Activated CD4-positive, alpha-beta memory T cell treated with anti-CD3 and anti-CD28 coated beads for 36 hours (primary cell): Measurements from ENCODE around the gene CUL4B. TPM values are rescaled to one million over a fixed set of nuclear protein-coding genes. Genes with fewer than 3 reads are reported as not detected.
"Not testable (repeated sequence)": the region's sequence is repeated elsewhere in the genome, so short reads cannot be mapped to it uniquely, and the experiment has no call there.

ENCODE experiments used
- CTCF ChIA-PET: fragments of 350-600 bp; sonication (Branson Sonifier 250); formaldehyde crosslinking; loops from one replicate; lab custom pipeline; 2021; ENCODE audit warnings: antibody characterized with exemption, inconsistent platforms; lab: Charles Lee
- POLR2A ChIA-PET: fragments of 350-600 bp; sonication (Branson Sonifier 250); formaldehyde crosslinking; loops from one replicate; lab custom pipeline; 2021; ENCODE audit warnings: antibody characterized with exemption; lab: Charles Lee
- DNase-seq: peaks from one replicate; pipeline ENCODE4 v3.0.0-alpha.2; 2020
- H3K27ac Mint-ChIP-seq: one replicate; pipeline ENCODE4 v1.8.0; 2021; ENCODE audit warnings: mixed read lengths
- H3K27me3 Mint-ChIP-seq: one replicate; pipeline ENCODE4 v1.8.0; 2021; ENCODE audit warnings: mixed read lengths
- H3K36me3 Mint-ChIP-seq: one replicate; pipeline ENCODE4 v1.8.0; 2021; ENCODE audit warnings: mixed read lengths
- H3K4me1 Mint-ChIP-seq: one replicate; pipeline ENCODE4 v1.8.0; 2021; ENCODE audit warnings: low read depth, mixed read lengths
- H3K4me3 Mint-ChIP-seq: one replicate; pipeline ENCODE4 v1.8.0; 2021; ENCODE audit warnings: mild to moderate bottlenecking, mixed read lengths
- H3K9me3 Mint-ChIP-seq: one replicate; pipeline ENCODE4 v1.8.0; 2021; ENCODE audit warnings: mixed read lengths
- intact Hi-C: fragments of 100-400 bp; cut with micrococcal nuclease; formaldehyde crosslinking; loops from one replicate; pipeline ENCODE4 v1.15.1; 2023
- total RNA-seq, 2 experiments: library from RNA; stranded (reverse); gene quantifications; one replicate each; pipeline ENCODE4 v1.2.3, GENCODE V29; 2021

Gene CUL4B
- total RNA-seq, result 10 to 100 TPM; 39.4 to 40.2 TPM

DNA sequence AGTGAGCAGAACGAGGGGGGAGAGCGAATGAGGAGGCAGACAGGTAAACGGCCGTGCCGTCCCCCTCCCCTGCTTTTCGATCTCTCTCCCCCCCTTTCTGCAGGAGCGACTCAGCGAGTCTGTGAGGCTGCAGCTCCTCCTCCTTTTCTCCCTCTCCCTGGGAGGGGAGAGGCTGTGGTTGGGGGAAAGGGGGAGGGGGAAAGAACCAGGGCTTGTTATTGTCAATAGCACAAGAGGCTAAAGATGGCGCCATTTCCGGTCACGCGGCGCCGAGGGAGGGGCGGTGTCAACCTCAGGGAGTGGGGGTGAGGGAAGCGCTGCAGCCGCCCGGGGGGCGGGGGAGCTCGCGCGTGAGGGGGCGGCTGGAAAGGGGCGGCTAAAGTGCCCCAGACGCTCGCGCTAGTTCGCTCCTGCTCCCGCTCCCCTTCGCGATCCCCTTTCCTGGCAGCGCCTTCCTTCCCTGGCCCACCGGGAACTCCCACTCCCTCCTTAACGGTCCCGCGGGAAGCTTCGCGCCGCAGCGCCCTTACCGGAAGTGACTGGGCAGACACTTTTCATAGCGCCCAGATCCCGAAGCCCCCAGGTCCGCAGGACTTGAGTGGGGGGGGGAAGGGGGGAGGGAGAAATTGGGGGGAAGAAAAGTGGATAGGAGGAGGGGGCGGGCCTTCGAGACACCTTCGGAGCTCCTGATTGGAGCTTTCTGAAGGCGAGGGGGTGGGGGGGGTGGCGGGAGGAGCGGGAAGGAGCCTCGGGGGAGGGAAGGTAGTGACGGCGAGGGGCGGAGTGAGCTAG, at the start of gene CUL4B:
TSS of gene CUL4B (minus strand) at position 121 of the 792 bp plus-strand sequence. CDS start 324 bp downstream, outside the sequence.
- Mint-ChIP-seq H3K4me1 (peaks cover 24% of the 10 kb centered on the region), H3K4me3 (peak within 1 kb of the TSS; percentile 95), H3K36me3 (peaks cover 5% of the 10 kb centered on the region), H3K9me3 (no peaks in the 10 kb centered on the region), H3K27ac (peak within 1 kb of the TSS; percentile 95), H3K27me3 (no peaks in the 10 kb centered on the region)
- ChIA-PET CTCF (interaction anchor here (1.2 to 2.2 kb wide), 3 partner anchors 21 to 75 kb away, joined by 3 to 8 read pairs (median 4); no protein-coding TSS in a partner anchor), POLR2A (interaction anchor here (2.0 to 3.0 kb wide), 2 partner anchors 11 to 43 kb away, joined by 7 to 25 read pairs; partner anchors contain the start of gene MCTS1)
- intact Hi-C loops, result loop anchor here (1.0 to 5.0 kb wide), 5 partner anchors 11 to 310 kb away; partner anchors contain the start of genes C1GALT1C1, MCTS1 and ZBTB33
- peak; percentile 95 for DNase-seq

DNA sequence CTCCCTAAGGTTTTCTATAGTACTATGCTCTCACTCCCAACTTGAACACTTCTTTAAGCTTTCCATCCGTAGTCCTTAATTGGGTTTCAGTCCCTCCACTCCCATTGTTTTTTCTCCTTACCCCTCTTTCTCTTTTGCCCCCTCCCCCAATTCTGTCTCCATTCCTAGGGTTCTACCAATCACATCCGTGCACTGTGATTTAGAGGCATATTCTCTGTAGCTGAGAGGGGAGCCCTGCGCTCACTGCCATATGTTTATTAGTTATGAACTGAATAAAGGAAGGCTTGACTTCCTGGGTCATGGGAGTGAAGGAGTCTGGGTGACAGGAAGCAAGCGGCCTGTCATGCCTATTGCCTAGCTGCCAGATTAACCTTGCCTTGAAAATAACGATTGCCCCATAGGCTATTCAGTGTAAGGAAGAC, 43.6 kb upstream of the CUL4B start:
- H3K4me3 Mint-ChIP-seq, result peak overlapping the region; percentile 95
- H3K4me1 Mint-ChIP-seq, result peaks cover 8% of the 10 kb centered on the region
- peaks cover 3% of the 10 kb centered on the region for H3K36me3 Mint-ChIP-seq
- no peaks in the 10 kb centered on the region for H3K9me3 Mint-ChIP-seq
- DNase-seq, result peak; percentile 46
- POLR2A ChIA-PET, result interaction anchor here (1.0 to 3.4 kb wide), 6 partner anchors 14 to 55 kb away, joined by 3 to 25 read pairs (median 6); partner anchors contain the start of genes C1GALT1C1 and CUL4B
- H3K27me3 Mint-ChIP-seq, result no peaks in the 10 kb centered on the region
- intact Hi-C loops, result loop anchor here (1.0 to 5.0 kb wide), 3 partner anchors 26 to 107 kb away; partner anchors contain the start of gene C1GALT1C1
- peak overlapping the region; percentile 97 for H3K27ac Mint-ChIP-seq
- CTCF ChIA-PET, result no interaction called here

DNA sequence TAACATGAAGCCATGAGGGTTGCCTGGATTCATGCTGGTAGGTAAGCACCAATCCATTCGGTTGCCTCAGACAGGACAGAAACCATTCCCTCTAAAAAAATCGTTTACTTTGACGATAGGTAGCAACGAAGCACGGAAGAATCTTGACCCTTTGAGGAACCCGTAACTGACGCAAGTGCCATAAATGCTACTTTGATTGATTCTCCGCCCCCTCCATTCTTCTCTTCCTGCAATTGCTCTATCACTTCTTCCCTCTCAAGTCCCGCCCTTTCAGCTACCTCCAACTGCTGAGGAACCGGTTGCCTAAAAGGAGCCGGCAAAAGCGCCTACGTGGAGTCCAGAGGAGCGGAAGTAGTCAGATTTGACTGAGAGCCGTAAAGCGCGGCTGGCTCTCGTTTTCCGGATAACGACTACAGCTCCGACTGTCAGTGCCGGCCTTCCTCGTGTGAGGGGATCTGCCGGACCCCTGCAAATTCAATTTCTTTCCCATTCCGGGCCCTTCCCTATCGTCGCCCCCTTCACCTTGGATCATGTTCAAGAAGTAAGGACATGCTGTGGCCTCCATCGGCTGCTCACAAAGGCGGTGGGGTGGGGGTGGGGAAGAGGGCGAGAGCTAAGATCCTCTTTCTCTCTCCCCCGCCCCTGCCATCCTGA, 43.1 kb upstream of the CUL4B start, which contains the start of gene MCTS1:
TSS of gene MCTS1 (plus strand) at position 395 of the 654 bp plus-strand sequence. CDS start at position 531, 136 bp downstream.
- Mint-ChIP-seq H3K27me3 (no peaks in the 10 kb centered on the region), H3K9me3 (no peaks in the 10 kb centered on the region), H3K27ac (peak within 1 kb of the TSS; percentile 97), H3K36me3 (peaks cover 3% of the 10 kb centered on the region), H3K4me3 (peak within 1 kb of the TSS; percentile 95), H3K4me1 (peaks cover 8% of the 10 kb centered on the region)
- peak; percentile 87 for DNase-seq
- CTCF ChIA-PET, result interaction anchor here (0.6 kb wide), 1 partner anchor 118 kb away, joined by 3 read pairs; no protein-coding TSS in a partner anchor
- POLR2A ChIA-PET, result interaction anchor here (1.0 to 3.4 kb wide), 6 partner anchors 15 to 54 kb away, joined by 3 to 25 read pairs (median 6); partner anchors contain the start of genes C1GALT1C1 and CUL4B
- intact Hi-C loops, result loop anchor here (1.0 to 5.0 kb wide), 3 partner anchors 26 to 107 kb away; partner anchors contain the start of gene C1GALT1C1

DNA sequence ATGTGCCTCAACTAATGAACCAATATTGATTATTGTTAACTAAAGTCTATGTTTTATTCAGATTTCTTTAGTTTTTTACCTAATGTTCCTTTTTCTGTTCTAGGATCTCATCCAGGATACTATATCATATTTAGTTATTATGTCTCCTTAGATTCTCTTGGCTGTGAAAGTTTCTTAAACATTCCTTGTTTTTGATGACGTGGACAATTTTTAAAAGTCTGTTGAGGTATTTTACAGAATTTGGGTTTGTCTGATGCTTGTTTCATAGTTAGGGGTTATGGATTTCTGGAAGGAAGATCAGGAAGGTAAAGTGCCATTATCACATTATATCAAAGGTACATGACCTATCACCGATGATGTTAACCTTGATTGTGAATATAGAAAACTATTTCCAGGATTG, 24.9 kb upstream of the CUL4B start:
- no peaks in the 10 kb centered on the region for H3K27me3 Mint-ChIP-seq
- DNase-seq, result no peak
- POLR2A ChIA-PET, result no interaction called here
- CTCF ChIA-PET, result no interaction called here
- intact Hi-C loops, result no loop called here
- H3K36me3 Mint-ChIP-seq, result no peaks in the 10 kb centered on the region
- no peaks in the 10 kb centered on the region for H3K9me3 Mint-ChIP-seq
- no peak overlapping the region for H3K4me3 Mint-ChIP-seq
- no peaks in the 10 kb centered on the region for H3K4me1 Mint-ChIP-seq
- H3K27ac Mint-ChIP-seq, result no peak overlapping the region

DNA sequence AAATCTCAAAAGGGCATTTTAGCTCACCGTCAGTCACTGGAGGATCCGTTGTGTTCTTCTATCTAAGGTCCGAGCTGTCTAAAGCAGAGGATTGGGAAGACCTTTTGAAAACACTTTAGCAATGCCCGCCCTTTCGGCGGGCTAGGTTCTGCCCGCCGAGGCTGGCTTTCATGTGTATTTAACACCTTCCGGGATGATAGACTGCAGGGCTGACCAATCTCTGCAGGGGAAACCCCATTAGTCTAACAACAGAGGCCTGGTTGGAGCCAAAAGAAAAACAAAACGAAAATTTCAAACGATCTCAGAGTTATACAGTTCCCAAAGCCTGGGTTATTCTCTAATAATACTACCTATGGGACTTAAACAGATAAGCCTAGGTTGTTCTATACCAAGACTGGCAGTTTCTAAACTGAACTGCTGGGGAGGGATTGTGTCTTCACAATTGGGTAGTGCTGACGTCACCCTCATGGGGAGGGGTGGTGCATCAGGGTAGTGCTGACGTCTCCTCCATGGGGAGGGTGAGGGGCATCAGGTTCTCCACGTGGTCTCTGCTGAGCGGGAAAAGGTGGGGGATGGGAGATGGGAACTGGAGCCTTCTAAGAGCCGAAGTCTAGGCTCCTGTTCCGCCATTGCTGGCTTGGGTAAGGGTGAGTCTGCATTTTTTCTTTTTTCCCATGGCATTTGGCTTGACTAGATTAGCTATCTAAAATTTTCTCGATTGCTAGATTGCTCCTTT, 14.8 kb upstream of the CUL4B start:
- no peak overlapping the region for H3K27ac Mint-ChIP-seq
- no peaks in the 10 kb centered on the region for H3K9me3 Mint-ChIP-seq
- intact Hi-C loops, result no loop called here
- H3K27me3 Mint-ChIP-seq, result peaks cover 2% of the 10 kb centered on the region
- no peak for DNase-seq
- no peaks in the 10 kb centered on the region for H3K36me3 Mint-ChIP-seq
- POLR2A ChIA-PET, result no interaction called here
- CTCF ChIA-PET, result no interaction called here
- H3K4me1 Mint-ChIP-seq, result peaks cover 2% of the 10 kb centered on the region
- no peak overlapping the region for H3K4me3 Mint-ChIP-seq

DNA sequence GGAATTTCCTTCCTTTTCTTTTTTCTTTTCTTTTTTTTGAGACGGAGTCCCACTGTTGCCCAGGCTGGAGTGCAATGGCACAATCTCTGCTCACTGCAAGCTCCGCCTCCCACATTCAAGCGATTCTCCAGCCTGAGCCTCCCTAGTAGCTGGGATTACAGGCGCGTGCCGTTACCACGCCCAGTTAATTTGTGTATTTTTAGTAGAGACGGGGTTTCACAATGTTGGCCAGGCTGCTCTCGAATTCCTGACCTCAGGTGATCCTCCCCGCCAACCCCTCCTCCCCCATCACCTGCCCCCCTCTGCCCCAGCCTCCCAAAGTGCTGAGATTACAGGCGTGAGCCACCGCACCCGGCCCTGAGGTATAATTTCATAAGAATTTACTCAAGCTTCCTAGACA, 13.0 kb upstream of the CUL4B start:
- H3K36me3 Mint-ChIP-seq, POLR2A ChIA-PET, DNase-seq, H3K27me3 Mint-ChIP-seq, H3K27ac Mint-ChIP-seq, H3K4me1 Mint-ChIP-seq, H3K4me3 Mint-ChIP-seq, H3K9me3 Mint-ChIP-seq, intact Hi-C loops: not testable (repeated sequence)
- CTCF ChIA-PET, result interaction anchor here (0.6 kb wide), 1 partner anchor 99 kb away, joined by 3 read pairs; no protein-coding TSS in a partner anchor

DNA sequence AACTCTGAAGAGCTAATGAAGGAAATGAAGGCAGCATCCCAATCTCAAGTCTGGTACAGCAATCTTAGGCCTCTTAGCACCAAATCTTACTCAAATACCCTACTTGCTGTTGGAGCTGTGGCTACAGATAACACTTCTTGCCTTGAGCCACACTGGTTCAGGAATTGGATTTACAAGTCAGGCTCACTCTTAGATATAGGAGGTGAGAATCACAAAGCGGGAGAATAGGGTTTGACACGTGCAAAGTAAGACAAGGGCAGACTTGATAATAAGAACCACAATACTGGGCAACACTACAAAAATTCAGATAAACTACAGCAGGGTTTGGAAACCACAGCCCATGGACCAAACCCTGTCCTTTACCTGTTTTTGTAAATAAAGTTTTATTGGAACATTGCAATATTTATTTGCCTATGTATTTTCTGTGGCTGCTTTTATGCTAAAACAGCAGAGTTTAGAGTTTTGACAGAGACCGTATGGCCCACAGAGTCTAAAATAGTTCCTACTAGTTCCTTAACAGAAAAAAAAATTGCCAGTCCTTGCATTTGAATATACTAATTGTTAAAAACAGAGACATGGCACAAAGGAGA, 9.3 kb upstream of the CUL4B start:
- intact Hi-C loops, result no loop called here
- Mint-ChIP-seq H3K9me3 (no peaks in the 10 kb centered on the region), H3K27me3 (no peaks in the 10 kb centered on the region), H3K4me1 (peaks cover 2% of the 10 kb centered on the region), H3K27ac (no peak overlapping the region), H3K4me3 (no peak overlapping the region), H3K36me3 (no peaks in the 10 kb centered on the region)
- ChIA-PET POLR2A (no interaction called here), CTCF (no interaction called here)
- DNase-seq, result no peak

DNA sequence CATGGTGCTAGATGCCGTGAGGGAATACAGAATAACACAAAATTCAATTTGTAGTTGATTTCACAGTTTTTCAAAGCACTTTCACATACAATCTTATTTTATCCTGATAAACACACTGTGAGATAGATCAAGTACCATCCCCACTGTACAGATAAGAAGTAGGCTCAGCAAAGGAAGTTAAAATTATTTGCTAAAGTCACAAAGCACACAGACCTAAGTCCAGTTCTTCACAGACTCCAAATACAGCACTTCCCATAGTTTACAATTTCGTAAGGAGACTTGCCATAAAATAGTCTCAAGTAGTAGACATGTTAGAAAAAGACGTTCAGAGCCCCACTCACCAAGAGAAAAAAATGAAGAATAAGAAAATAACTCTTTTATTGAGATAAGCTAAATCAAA, 7.8 kb upstream of the CUL4B start:
- peaks cover 2% of the 10 kb centered on the region for H3K4me1 Mint-ChIP-seq
- intact Hi-C loops, result no loop called here
- H3K4me3 Mint-ChIP-seq, result no peak overlapping the region
- no peak overlapping the region for H3K27ac Mint-ChIP-seq
- no peaks in the 10 kb centered on the region for H3K27me3 Mint-ChIP-seq
- no peak for DNase-seq
- ChIA-PET CTCF (no interaction called here), POLR2A (no interaction called here)
- H3K9me3 Mint-ChIP-seq, result no peaks in the 10 kb centered on the region
- H3K36me3 Mint-ChIP-seq, result no peaks in the 10 kb centered on the region

DNA sequence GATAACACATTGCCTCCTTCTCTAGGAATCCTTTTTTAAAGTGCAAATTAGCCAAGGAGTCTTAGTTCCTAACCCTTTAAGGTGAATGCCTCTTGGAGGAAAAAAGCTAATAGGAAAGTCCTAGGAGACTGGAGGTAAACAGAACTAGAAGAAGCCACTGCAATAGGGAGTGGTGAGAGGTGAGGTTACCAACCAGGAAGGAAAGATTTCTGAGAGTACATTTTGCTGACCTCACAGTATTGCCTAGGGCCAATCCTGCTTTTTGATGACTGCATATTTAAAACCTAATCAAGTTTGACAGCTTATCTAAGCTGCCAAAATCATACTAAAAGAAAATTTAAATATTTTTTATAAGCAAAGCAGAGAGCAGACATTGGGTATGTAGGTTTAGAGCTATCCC, 7.3 kb upstream of the CUL4B start:
- H3K36me3 Mint-ChIP-seq, result no peaks in the 10 kb centered on the region
- intact Hi-C loops, result no loop called here
- no peak overlapping the region for H3K4me3 Mint-ChIP-seq
- H3K4me1 Mint-ChIP-seq, result peaks cover 2% of the 10 kb centered on the region
- POLR2A ChIA-PET, result interaction anchor here (0.5 kb wide), 1 partner anchor 12 kb away, joined by 3 read pairs; no protein-coding TSS in a partner anchor
- no peak overlapping the region for H3K27ac Mint-ChIP-seq
- H3K9me3 Mint-ChIP-seq, result no peaks in the 10 kb centered on the region
- no peaks in the 10 kb centered on the region for H3K27me3 Mint-ChIP-seq
- CTCF ChIA-PET, result no interaction called here
- DNase-seq, result no peak

DNA sequence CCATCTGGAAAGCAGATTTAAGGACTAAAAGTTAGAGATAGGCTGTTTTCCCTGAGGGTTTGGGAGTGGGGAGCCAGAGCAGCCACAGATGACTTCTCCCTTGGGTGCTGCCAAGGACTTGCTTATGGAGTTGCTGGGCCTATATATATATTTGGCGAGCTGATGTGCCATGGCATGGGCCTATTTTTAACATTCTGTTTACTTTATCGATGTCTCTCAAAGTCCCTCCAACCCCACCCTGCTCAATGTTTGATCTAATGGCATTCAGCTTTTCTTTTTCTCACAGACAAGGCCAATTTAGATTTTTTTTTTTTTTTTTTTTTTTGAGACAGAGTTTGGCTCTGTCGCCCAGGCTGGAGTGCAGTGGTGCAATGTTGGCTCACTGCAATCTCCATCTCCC, 6.1 kb upstream of the CUL4B start:
- POLR2A ChIA-PET, result no interaction called here
- Mint-ChIP-seq H3K27ac (no peak overlapping the region), H3K4me3 (no peak overlapping the region), H3K4me1 (peaks cover 10% of the 10 kb centered on the region), H3K27me3 (no peaks in the 10 kb centered on the region), H3K9me3 (no peaks in the 10 kb centered on the region), H3K36me3 (no peaks in the 10 kb centered on the region)
- intact Hi-C loops, result no loop called here
- DNase-seq, result no peak
- CTCF ChIA-PET, result no interaction called here

DNA sequence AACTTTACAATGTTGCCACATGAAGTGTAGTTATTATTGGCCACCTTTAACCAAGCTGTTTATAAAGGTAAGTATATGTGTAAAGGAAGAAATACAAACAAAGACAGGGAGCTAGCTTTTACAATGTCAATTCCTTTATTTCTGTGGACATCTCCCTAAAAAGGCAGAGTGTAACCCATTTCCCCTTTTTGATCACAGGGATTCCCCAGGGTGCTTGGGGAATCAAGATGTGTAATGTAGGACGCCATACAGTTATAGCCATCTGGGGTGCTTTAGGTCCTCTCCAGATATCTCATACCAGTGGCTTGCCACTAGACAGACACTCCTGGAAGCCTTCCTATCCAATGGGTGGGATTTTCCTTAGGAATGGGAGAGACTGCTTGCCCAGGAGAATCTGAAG, 4.2 kb upstream of the CUL4B start:
- H3K9me3 Mint-ChIP-seq, result no peaks in the 10 kb centered on the region
- ChIA-PET POLR2A (no interaction called here), CTCF (no interaction called here)
- H3K27ac Mint-ChIP-seq, result no peak overlapping the region
- no peaks in the 10 kb centered on the region for H3K36me3 Mint-ChIP-seq
- no peaks in the 10 kb centered on the region for H3K27me3 Mint-ChIP-seq
- intact Hi-C loops, result loop anchor here (5.0 kb wide), 1 partner anchor 78 kb away; no protein-coding TSS in a partner anchor
- no peak for DNase-seq
- H3K4me3 Mint-ChIP-seq, result no peak overlapping the region
- peaks cover 9% of the 10 kb centered on the region for H3K4me1 Mint-ChIP-seq
